HCT116 (cell line): Measurements from ENCODE around the gene SLAIN2. TPM values are rescaled to one million over a fixed set of nuclear protein-coding genes. Genes with fewer than 3 reads are reported as not detected.

ENCODE experiments used
- ATAC-seq: fragments of 200-7000 bp; cut with Tn5 transposase; 2 replicates; pipeline ENCODE4 v1.9.1; 2020; ENCODE audit warnings: mild to moderate bottlenecking, moderate library complexity
- BruUV-seq: library from RNA; stranded (reverse); fragments of 400-500 nt; replicated peaks from 2 replicates; lab custom pipeline; 2021; lab: Mats Ljungman, UMichigan
- CTCF ChIA-PET: fragments of 300-600 bp; sonication (Branson Sonifier 250); formaldehyde crosslinking; loops from one replicate; lab custom pipeline; 2021; ENCODE audit warnings: antibody characterized with exemption; lab: Charles Lee
- POLR2A ChIA-PET: fragments of 300-600, 350-600 bp; sonication (Branson Sonifier 250); formaldehyde crosslinking; loops from one replicate; lab custom pipeline; 2021; ENCODE audit warnings: antibody characterized with exemption; lab: Charles Lee
- RAD21 ChIA-PET, 2 experiments: fragments of 300-600 bp; sonication (Branson Sonifier 250); formaldehyde crosslinking; loops; one replicate each; lab custom pipeline; 2023; ENCODE audit warnings: low total read pairs in 2 of 2; ENCODE audit not compliant: uncharacterized antibody in 2 of 2, unreplicated experiment in 2 of 2, low non-redundant PET in 1 of 2; lab: Charles Lee
- DNase-seq: peaks from one replicate; pipeline ENCODE4 v3.0.0-alpha.2; 2010; ENCODE audit warnings: low read depth, low spot score
- H2AFZ ChIP-seq: fragments of 200-600 bp; shearing (Covaris generic), sonication (generic); 2 replicates; pipeline ENCODE4 v1.6.1; 2017; ENCODE audit warnings: low read depth, mixed run types, mixed read lengths, antibody characterized with exemption, low read length; ENCODE audit not compliant: poor library complexity, severe bottlenecking
- H3K27ac ChIP-seq: 2 replicates; pipeline ENCODE4 v1.5.1; 2012; ENCODE audit warnings: low read depth, low read length
- H3K27me3 ChIP-seq: fragments of 200-600 bp; sonication (generic); 2 replicates; pipeline ENCODE4 v1.6.1; 2016; ENCODE audit warnings: mixed run types, low read length, mixed read lengths; ENCODE audit not compliant: insufficient read depth
- H3K36me3 ChIP-seq, 2 experiments: fragments of 200-500 bp in 1 of 2; fragments of 200-600 bp in 1 of 2; sonication (Bioruptor generic) in 1 of 2; sonication (generic) in 1 of 2; 2 replicates each; pipeline versions ENCODE4 v1.5.1 to v1.6.1; 2014 to 2016; ENCODE audit warnings: low read length in 2 of 2, inconsistent platforms in 1 of 2, mixed read lengths in 1 of 2, mixed run types in 1 of 2; ENCODE audit not compliant: insufficient read depth in 2 of 2, control insufficient read depth in 1 of 2
- H3K4me1 ChIP-seq, 2 experiments: fragments of 200-600 bp in 1 of 2; sonication (generic) in 1 of 2; 2 replicates each; pipeline versions ENCODE4 v1.5.1 to v1.6.1; 2012 to 2017; ENCODE audit warnings: low read length in 2 of 2, inconsistent platforms in 1 of 2, mild to moderate bottlenecking in 1 of 2, mixed read lengths in 1 of 2, mixed run types in 1 of 2, moderate library complexity in 1 of 2; ENCODE audit not compliant: insufficient read depth in 2 of 2, control insufficient read depth in 1 of 2
- H3K4me2 ChIP-seq: fragments of 200-600 bp; sonication (generic); 2 replicates; pipeline ENCODE4 v1.6.1; 2017; ENCODE audit warnings: mixed run types, low read length, mixed read lengths
- H3K4me3 ChIP-seq, 2 experiments: fragments of 200-600 bp in 1 of 2; sonication (generic) in 1 of 2; replicated peaks in 1 of 2; 2 replicates each; pipeline ENCODE4 v1.5.1; 2011 to 2016; ENCODE audit warnings: low read length in 2 of 2, control low read depth in 1 of 2, low read depth in 1 of 2, mild to moderate bottlenecking in 1 of 2, mixed read lengths in 1 of 2, mixed run types in 1 of 2
- H3K79me2 ChIP-seq: fragments of 200-600 bp; sonication (generic); 2 replicates; pipeline ENCODE4 v1.6.1; 2017; ENCODE audit warnings: mild to moderate bottlenecking, mixed run types, low read length, moderate library complexity, mixed read lengths; ENCODE audit not compliant: insufficient read depth
- H3K9ac ChIP-seq: fragments of 200-600 bp; sonication (generic); 2 replicates; pipeline ENCODE4 v1.6.1; 2016; ENCODE audit warnings: low read length, mixed read lengths
- H3K9me2 ChIP-seq: fragments of 200-600 bp; sonication (generic), shearing (Covaris generic); 2 replicates; pipeline ENCODE4 v1.6.1; 2017; ENCODE audit warnings: mixed run types, mild to moderate bottlenecking, moderate library complexity; ENCODE audit not compliant: insufficient read depth
- H3K9me3 ChIP-seq, 2 experiments: fragments of 200-500 bp in 1 of 2; fragments of 200-600 bp in 1 of 2; sonication (Bioruptor generic) in 1 of 2; sonication (generic) in 1 of 2; 2 replicates each; pipeline ENCODE4 v1.6.1; 2014 to 2017; ENCODE audit warnings: low read length in 2 of 2, mixed read lengths in 2 of 2, inconsistent platforms in 1 of 2, low read depth in 1 of 2, mild to moderate bottlenecking in 1 of 2, mixed run types in 1 of 2, moderate library complexity in 1 of 2; ENCODE audit not compliant: control insufficient read depth in 1 of 2, insufficient read depth in 1 of 2
- H4K20me1 ChIP-seq: fragments of 200-600 bp; sonication (generic), shearing (Covaris generic); 2 replicates; pipeline ENCODE4 v1.6.1; 2017; ENCODE audit warnings: mixed run types, mild to moderate bottlenecking, moderate library complexity; ENCODE audit not compliant: insufficient read depth
- CBX3 ChIP-seq: IDR thresholded peaks from 2 replicates; pipeline ENCODE4 v1.6.1; 2012; ENCODE audit warnings: low read depth
- CTCF ChIP-seq, 3 experiments: fragments of 200-600 bp in 1 of 3; sonication (generic) in 1 of 3; IDR thresholded peaks in 2 of 3; conservative IDR thresholded peaks in 1 of 3; 2 replicates each; pipeline ENCODE4 v1.5.1; 2012 to 2017; ENCODE audit warnings: low read depth in 2 of 3, low read length in 2 of 3, antibody characterized with exemption in 1 of 3, borderline replicate concordance in 1 of 3, control low read depth in 1 of 3, mild to moderate bottlenecking in 1 of 3, mixed read lengths in 1 of 3, mixed run types in 1 of 3, moderate library complexity in 1 of 3; ENCODE audit not compliant: insufficient read depth in 1 of 3
- ELF1 ChIP-seq: IDR thresholded peaks from 2 replicates; pipeline ENCODE4 v1.6.1; 2012; ENCODE audit warnings: low read depth, borderline replicate concordance
- EZH2 ChIP-seq: fragments of 200-600 bp; sonication (generic); IDR thresholded peaks from 2 replicates; pipeline ENCODE4 v1.6.1; 2017; ENCODE audit warnings: antibody characterized with exemption, mixed run types
- EZH2phosphoT487 ChIP-seq: fragments of 200-600 bp; IDR thresholded peaks from 2 replicates; pipeline ENCODE4 v1.6.1; 2018; ENCODE audit warnings: antibody characterized with exemption, borderline replicate concordance
- POLR2A ChIP-seq: IDR thresholded peaks from 2 replicates; pipeline ENCODE4 v1.7.0; 2011; ENCODE audit warnings: borderline replicate concordance; ENCODE audit not compliant: insufficient read depth, insufficient read length; ENCODE audit errors: extremely low read depth
- POLR2AphosphoS5 ChIP-seq: IDR thresholded peaks from 2 replicates; pipeline ENCODE4 v1.6.1; 2011; ENCODE audit warnings: mild to moderate bottlenecking, low read depth, low read length, moderate library complexity
- ZNF274 ChIP-seq: fragments of 200-500 bp; sonication (Bioruptor generic); IDR thresholded peaks from 2 replicates; pipeline ENCODE4 v1.6.1; 2014; ENCODE audit warnings: mild to moderate bottlenecking, low read depth, low read length, inconsistent platforms
- intact Hi-C: fragments of 100-400 bp; cut with micrococcal nuclease; formaldehyde crosslinking; loops from 2 replicates; pipeline ENCODE4 v1.10.0; 2022
- total RNA-seq: library from RNA; stranded (reverse); gene quantifications from one replicate; pipeline ENCODE4 v1.2.1, GENCODE V29; 2021; ENCODE audit not compliant: unreplicated experiment
- TF ChIP-seq, protein P1 (sequence below): IDR thresholded peaks from 2 replicates; pipeline ENCODE4 v1.6.1; 2011; ENCODE audit warnings: mild to moderate bottlenecking, low read length, moderate library complexity; ENCODE audit not compliant: insufficient replicate concordance; ENCODE audit errors: extremely low read depth

SLAIN2 gene
- total RNA-seq, 1 experiment from 2014 or later, result 50.3 TPM

GRCh38 chr4:48297256-48297846, 44.0 kb upstream of the SLAIN2 start:
- CTCF ChIA-PET, result no interaction called here

More at GRCh38 chr4:48297256-48297846, 44.0 kb upstream of the SLAIN2 start:
- POLR2A ChIA-PET, result no interaction called here
- Histone ChIP-seq H4K20me1 (no peaks in the 10 kb centered on the region), H3K9me3 (no peaks in the 10 kb centered on the region), H3K9ac (no peak overlapping the region), H3K4me2 (no peak overlapping the region), H3K27me3 (no peaks in the 10 kb centered on the region), H2AFZ (no peak overlapping the region), H3K27ac (no peak overlapping the region), H3K36me3 (no peaks in the 10 kb centered on the region), H3K9me2 (no peaks in the 10 kb centered on the region), H3K79me2 (no peaks in the 10 kb centered on the region), H3K4me3 (no peak overlapping the region), H3K4me1 (no peaks in the 10 kb centered on the region)
- RAD21 ChIA-PET, result no interaction called here
- ATAC-seq (no peak), DNase-seq (no peak)
- no TSS peak for BruUV-seq
- TF ChIP-seq ZNF274 (no peak), EZH2 (no peak), CTCF (IDR thresholded peaks at IDR 0.05 in 2 of 3, conservative IDR thresholded peaks at IDR 0.05 in 1 of 3; ENCODE audit: borderline replicate concordance in 1 of 3, insufficient read depth in 1 of 3, low read depth in 2 of 3, low read length in 2 of 3) (no peak), POLR2AphosphoS5 (no peak), POLR2A (no peak), EZH2phosphoT487 (no peak), CBX3 (no peak), ELF1 (no peak)
- TF ChIP-seq, protein P1, sequence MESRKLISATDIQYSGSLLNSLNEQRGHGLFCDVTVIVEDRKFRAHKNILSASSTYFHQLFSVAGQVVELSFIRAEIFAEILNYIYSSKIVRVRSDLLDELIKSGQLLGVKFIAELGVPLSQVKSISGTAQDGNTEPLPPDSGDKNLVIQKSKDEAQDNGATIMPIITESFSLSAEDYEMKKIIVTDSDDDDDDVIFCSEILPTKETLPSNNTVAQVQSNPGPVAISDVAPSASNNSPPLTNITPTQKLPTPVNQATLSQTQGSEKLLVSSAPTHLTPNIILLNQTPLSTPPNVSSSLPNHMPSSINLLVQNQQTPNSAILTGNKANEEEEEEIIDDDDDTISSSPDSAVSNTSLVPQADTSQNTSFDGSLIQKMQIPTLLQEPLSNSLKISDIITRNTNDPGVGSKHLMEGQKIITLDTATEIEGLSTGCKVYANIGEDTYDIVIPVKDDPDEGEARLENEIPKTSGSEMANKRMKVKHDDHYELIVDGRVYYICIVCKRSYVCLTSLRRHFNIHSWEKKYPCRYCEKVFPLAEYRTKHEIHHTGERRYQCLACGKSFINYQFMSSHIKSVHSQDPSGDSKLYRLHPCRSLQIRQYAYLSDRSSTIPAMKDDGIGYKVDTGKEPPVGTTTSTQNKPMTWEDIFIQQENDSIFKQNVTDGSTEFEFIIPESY, result no peak
- intact Hi-C loops, result no loop called here
